Smooth muscle cell of the brain vasculature (primary cell): ENCODE data around the gene CWC27.

Experiments used
- DNase-seq: peaks from one replicate; pipeline ENCODE4 v3.0.0-alpha.2; 2012; ENCODE audit warnings: low read depth, low spot score

The CWC27 gene

DNA sequence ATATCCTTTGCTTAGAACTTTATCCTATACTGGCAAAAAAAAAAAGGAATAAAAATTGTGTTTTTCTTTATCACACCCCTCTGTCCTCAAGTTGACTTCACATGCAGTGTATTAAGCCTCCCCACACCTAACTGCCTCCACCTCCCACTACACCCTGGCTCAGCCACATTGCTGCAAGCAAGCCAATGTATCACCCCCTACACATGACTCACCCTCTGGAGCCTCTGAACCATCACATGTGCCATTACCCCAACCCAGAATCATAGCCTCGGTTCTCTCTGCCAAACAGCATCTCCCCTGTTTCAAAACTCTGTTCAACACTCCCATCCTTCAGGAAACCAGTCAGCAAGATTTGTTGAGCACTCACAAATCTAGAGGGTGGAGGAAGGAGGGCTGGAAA, 209.0 kb downstream of the CWC27 start:
- no peak for DNase-seq

DNA sequence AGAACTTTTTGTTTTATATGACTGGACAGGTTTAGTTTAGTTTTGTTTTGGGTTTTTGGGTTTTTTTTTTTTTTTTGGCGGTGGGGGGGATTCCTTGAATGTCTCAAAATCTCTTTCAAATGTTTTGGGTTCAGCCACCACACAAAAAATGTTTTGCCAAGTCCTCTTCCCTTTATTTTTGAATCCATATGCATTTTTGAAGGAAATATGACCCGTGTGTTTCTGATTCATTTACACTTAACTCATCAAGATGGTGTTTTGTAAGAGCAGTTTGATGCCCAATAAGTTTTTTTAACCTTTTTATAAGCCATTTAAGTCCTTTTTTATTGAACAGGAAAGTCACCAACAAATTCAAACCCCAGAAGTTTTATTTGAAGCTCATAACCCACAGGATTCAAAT, 209.8 kb downstream of the CWC27 start:
- no peak for DNase-seq

DNA sequence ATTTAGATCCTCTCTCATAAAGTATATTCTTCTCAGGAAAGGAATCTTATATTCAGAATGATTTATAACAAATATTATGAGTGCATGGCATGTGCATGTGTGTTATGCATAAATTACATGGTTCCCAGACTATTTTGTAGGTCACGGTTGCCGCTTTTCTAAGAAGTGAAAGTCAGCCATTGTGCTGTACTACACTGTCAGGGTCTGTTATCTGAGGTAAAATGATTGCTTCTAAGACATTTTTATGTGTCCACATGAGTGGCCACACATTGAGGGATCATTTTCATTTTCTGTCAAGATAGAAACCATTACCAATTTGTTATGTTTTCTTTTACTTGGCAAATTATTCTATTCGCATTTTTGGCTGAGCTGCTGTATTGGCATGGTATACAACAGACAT, 210.8 kb downstream of the CWC27 start:
- DNase-seq: no peak

DNA sequence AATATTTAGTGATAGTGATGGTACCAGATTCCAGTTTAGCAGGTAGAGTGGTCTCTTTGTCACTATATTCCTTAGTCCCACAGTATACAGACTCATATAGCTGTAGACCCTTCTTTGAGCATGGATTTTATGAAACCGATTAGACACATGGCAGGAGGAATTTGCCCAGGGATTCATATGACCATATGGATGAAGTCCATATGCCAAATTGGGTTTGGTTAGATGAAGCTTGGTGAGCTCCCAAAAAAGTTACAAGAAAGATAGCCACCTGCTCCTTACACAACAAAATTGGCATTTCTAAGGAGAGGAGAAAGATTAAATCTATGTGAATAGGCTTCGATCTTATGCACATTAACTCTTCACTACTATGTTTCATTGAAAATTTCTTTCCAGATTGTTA, 211.4 kb downstream of the CWC27 start:
- DNase-seq: no peak

DNA sequence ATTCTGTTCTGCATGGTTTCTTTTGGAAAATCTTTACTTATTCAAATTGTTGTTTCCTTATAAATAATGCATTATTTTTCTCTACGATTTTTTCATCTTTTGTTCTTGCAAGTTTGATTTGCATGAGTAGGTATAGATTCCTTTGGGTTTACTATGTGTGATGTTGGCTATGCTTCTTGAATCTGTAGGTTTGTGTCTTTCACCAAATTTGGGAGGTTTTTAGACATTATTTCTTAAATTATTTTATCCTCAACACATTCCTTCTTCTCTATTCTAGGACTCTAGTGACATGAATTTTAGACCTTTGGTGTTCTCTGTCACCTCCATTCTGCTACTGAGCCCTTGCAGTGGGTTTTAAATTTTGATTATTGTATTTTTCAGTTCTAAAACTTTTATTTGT, 219.0 kb downstream of the CWC27 start:
- DNase-seq: no peak

DNA sequence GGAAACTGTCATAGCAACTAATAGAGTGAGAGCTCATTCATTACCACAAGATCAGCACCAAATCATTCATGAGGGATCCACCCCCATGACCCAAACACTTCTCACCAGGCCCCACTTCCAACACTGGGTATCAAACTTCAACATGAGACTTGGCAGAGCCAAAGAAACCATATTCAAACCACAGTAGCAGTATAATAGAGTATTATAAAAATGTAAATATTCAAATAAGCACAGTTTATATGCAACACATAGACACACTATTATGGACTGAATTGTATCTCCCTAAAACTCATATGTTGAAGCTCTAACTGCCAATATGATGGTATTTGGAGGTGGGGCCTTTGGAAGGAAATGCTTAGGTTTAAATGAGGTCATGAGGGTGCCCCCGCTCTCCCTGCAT, 240.5 kb downstream of the CWC27 start:
- DNase-seq: no peak

GRCh38 chr5:65010841-65011240, 242.1 kb downstream of the CWC27 start:
- no peak for DNase-seq

DNA sequence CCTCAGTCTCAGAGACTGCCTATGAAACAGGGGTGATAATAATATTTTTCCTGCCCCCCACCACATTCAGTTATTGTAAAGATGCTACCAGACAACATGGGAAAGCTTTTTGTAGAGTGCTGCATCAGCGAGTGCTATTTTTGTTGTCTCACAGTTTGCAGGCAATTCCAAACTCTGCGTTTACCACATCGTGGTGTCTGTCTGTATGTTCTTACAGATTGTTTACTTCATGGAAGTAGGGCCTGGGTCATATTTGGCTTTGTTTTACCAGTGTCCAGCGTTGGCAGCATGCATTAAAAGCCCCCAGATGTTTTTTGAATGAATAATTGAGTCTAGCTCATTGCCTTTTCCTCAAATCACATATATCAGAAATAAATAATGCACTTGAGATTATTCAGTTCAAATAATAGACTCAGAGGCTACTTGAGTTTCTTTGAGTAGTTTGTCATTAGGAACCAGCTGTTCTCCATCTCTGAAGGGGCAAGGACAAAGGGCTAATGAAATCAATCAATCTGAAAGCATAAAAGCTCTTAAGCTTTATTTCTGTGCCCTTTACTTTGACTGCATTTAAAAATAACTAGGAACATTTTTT, 243.7 kb downstream of the CWC27 start:
- DNase-seq: no peak

GRCh38 chr5:65013166-65013565, 244.4 kb downstream of the CWC27 start:
- DNase-seq: no peak

DNA sequence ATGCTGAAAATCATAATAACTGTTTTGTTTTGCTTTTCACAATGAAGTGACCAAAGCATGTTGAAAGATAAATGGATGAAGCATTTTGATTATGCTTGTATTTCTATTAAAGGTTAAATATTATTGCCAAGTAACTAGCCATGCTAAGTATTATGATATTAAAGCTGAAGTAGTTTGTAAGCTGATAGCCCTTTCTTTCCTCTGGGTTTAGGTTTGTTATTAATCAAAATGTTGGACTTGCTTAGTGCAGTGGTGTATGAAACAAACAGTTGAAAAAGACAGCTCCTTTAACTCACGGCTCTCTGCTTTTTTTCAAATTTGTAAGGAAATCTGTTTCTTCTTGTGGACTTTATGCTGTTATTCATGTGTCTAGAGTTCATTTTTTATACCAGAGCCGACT, 246.0 kb downstream of the CWC27 start:
- DNase-seq: no peak

- no peak for DNase-seq
These were observed 247.0 kb downstream of the CWC27 start for GRCh38 chr5:65015767-65016166.

DNA sequence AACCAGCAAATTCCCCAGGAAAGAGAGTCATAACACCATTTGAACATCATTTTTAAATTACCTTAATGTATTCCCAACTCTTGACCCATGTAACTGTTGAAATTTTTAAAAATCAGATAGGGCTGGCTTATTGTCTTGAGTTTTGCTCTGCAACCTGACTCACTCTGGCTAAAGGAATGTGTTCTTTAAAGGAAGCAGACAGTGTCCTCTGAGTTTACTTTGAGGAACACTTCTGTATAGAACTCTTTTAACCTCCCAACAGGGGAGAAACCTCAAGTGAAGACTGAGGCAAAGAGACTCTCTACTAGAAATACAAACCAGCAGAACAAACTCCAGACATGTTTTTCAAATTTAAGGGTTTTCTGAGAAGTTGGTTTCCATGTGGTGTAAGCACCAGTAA, 248.9 kb downstream of the CWC27 start:
- peak; percentile 46 for DNase-seq

DNA sequence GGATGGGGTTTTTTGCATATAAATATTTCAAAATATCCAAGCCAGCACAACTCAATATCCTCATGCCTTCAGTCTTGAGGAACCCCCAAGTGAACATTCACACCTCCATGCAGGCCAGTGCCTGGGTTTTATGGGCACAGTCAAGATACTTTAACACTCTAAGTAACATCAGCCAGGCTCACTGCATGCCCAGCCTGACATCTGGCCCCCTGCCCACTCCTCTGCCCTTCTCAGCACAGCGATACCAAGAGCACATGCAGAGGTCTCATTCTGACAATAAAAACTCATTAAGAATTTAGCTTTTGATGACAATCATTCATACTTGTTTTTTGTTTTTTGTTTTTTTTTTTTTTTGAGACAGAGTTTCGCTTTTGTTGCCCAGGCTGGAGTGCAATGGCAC, 250.0 kb downstream of the CWC27 start:
- DNase-seq: no peak

GRCh38 chr5:65020492-65020891, 251.8 kb downstream of the CWC27 start:
- DNase-seq: no peak

- no peak for DNase-seq
These were observed 252.9 kb downstream of the CWC27 start for GRCh38 chr5:65021527-65022226.

GRCh38 chr5:65022932-65023331, 254.2 kb downstream of the CWC27 start:
- no peak for DNase-seq

DNA sequence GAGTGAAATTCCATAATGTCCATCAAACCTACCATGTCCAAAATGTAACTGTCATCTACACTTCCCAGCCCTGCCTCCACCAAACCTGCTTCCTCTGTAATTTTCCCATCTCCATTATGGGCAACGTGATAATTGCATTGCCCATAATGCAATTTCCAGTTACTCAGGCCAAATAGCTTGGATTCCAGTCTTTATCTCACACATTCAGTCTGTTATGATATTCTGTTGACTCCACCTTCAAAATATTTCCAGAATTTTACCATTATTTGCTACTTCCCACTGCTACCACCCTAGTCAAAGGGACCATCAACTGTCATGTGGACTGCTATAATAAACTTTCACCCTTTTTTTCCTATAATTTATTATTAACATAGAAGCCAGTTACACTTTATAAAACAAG, 256.0 kb downstream of the CWC27 start:
- DNase-seq: no peak

DNA sequence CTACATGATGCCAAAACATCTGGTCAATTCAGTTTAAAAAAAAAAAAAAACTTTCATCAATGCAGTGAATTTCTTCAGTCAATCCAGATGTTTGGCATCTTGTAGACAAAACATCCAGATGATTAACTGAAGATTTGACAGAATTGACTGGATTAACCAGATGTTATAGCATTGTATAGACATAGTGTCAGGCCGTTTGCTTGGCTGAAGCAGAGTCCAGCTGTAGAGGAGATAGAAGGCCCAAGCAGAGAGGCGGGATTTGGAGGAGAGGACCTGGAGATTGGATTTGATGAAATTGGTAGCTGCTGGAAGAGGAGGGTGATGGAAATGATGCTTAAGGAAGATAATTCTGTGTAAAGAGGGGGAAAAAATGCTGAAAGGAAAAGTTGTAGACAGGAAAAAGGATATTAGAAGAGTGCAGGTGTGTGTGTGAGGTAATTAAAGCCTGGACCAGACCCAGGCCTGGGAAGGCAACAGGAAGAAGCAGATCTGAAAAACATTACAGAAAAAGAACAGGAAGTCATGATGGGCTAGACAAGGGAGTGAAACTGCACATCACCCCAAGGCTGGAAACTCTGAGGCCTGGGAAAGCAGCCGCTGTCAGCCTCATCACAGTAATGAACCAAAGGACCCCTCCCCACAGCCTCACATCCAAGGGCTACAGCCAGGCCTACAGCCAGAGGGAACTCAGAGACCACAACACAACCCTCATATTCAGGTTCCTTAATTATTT, 258.3 kb downstream of the CWC27 start:
- DNase-seq: no peak

- no peak for DNase-seq
These were observed 260.4 kb downstream of the CWC27 start for GRCh38 chr5:65029178-65029577.

DNA sequence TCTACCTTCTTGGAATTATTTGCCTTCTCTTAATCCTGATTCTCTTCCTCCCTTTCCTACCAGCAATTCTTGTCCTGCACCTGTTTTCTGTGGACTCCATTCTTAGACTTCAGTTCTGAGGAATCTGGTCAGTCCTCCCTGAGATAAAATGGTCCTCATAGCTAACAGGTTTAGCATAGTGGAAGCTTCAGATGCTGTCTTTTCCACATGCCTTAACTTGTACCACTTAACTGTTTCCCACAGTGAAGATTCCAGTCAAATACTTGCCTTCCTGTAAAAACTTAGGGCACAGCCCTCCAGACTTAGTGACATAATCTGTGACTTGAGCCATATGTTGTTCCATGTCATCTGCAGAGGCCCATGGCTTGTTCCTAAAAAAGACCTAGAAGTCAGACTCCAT, 261.3 kb downstream of the CWC27 start:
- no peak for DNase-seq

- no peak for DNase-seq
These were observed 263.5 kb downstream of the CWC27 start for GRCh38 chr5:65032250-65032649.

DNA sequence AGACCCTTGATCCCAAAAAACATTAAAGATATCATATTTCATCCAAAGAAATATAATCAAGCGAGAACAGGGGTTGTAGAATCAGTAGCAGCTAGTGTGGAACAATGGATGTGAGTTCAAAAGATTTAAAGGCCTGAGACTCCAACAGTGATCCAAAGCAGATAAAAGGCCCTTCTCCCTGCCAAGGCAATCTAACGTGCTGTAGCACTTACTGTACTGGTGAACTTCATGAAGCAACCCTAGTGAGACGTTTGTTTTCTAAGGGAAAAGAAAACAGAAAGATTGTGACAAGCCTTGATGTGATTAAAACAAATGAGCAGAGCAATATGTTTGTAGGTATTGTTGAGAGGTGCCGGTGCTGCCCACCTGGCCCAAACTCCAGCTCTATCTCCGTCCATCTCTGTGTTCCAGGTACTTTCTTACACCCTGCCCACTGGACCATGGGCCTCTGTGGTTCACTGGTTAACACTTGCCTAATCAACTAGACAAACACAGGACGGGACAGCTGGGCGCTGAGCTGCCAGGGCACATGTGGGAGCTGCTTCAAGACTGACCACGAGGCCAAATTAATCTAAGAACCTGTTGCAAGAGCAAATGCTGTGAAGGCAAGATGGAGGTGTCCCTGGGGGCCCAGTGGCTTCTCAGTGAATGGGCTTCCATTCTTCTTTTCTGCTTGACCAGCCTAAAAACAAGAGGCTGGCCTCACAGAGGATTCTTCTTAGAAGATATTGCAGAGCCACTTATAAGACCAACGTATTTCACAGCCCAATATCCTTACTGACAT, 265.5 kb downstream of the CWC27 start:
- DNase-seq: no peak
